22Rv1 (cell line): ENCODE measurements around the gene ADCY1.

Experiments
- H3K27ac ChIP-seq: fragments of 450-650 bp; 2 replicates; pipeline ENCODE4 v1.5.1; 2017
- ZFX ChIP-seq: fragments of 450-650 bp; IDR thresholded peaks from 2 replicates; pipeline ENCODE4 v1.6.1; 2017; ENCODE audit warnings: antibody characterized with exemption, borderline replicate concordance
- TF ChIP-seq, protein P1 (sequence below): fragments of 450-650 bp; IDR thresholded peaks from 2 replicates; pipeline ENCODE4 v1.5.1; 2017; ENCODE audit warnings: mild to moderate bottlenecking

Gene ADCY1

DNA sequence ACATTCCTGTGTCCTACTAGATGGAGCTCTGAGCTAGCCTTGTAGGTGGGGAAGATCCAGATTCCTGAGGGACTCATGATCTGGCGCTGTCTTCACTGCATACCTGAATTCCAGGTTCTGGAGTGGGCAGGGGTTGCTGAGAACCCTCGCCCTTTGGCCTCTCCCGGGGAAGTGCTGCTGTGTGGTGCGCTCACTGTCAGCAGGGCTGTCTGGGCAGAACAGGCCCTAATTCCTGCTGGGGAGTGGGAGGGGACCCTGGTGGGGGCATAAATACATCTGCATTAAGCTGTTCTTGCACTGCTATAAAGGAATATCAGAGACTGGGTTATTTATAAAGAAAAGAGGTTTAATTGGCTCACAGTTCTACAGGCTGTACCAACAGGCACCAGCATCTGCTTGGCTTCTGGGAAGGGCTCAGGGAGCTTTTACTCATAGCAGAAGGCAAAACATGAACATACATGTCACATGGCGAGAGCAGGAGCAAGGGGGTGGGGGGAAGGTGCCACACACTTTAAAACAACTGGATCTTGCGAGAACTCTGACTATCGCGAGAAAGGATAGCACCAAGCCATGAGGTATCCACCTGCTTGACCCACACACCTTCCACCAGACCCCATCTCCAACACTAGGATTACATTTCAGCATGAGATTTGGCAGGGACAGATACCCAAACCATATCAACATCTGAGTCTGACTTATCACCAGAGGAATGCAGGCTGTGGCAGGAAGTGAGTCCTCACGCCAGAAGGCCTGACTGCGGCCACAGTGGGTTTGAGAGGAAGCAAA is 115.0 kb downstream of the ADCY1 start:
- TF ChIP-seq ZFX, result no peak
- TF ChIP-seq, protein P1, sequence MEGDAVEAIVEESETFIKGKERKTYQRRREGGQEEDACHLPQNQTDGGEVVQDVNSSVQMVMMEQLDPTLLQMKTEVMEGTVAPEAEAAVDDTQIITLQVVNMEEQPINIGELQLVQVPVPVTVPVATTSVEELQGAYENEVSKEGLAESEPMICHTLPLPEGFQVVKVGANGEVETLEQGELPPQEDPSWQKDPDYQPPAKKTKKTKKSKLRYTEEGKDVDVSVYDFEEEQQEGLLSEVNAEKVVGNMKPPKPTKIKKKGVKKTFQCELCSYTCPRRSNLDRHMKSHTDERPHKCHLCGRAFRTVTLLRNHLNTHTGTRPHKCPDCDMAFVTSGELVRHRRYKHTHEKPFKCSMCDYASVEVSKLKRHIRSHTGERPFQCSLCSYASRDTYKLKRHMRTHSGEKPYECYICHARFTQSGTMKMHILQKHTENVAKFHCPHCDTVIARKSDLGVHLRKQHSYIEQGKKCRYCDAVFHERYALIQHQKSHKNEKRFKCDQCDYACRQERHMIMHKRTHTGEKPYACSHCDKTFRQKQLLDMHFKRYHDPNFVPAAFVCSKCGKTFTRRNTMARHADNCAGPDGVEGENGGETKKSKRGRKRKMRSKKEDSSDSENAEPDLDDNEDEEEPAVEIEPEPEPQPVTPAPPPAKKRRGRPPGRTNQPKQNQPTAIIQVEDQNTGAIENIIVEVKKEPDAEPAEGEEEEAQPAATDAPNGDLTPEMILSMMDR, result no peak
- no peak overlapping the region for H3K27ac ChIP-seq

DNA sequence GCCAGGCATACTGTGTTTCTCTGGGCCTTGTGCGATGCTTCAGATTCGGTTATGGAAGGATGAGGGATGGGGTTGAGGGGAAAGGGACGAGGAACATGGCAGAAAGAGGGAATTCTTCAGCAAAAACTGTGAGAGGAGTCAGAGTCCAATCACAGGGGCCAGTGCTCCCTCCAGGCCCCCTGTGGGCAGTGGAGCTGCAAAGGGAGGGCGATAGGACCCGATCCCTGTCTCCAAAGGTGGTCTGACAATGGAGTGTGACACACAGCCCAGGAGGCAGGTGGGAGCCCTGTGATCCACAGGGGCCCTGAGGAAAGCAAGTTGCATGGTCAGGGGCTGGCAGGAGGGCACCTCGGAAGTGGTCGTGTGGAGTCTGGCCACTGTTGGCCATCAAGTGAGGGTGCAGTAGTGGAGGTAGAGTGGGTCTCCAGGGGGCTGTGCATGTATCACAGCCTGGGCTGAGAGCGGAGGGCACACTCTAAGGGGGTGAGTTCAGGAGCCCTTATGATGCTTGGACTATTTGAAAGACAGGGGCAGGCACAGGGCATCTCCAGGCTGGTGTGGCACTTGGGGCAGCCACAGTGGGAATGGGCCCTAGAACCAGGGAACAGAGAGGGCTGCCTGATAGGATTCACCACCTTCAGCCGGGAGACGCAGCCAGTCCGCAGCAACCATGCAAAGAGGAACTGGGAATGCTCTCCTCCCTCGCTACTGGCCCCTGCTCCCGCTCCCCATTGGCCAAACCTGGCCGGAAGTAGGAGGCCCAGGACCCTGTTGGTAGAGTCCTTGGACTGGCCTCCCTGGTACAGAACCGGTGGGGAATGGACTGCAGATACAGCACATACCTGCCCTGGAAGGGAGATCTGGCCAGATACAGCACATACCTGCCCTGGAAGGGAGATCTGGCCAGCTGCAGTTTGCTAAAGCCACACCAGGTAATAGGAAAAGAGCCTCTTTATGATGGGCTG is 115.9 kb downstream of the ADCY1 start:
- peak overlapping the region; percentile 91 for H3K27ac ChIP-seq
- no peak for TF ChIP-seq ZFX
- TF ChIP-seq, protein P1, result no peak

DNA sequence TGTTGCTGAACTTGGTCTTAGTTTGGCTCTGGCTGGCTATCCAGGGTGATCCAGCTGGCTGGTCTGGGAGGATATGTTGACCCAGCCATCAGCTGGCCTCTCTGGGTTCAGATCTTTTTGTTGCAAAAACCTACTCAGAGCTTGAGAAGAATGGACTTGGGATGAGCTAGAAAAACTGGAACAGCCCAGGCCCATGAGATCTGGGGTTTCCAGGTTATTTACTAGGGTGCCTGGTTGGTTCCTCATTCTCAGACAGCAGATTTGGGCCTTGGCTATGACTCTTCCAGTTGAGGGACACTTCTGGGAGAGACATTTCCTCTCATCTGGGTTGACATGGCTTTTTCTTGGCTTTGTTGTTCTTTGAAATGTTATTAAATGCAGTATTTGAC is 116.6 kb downstream of the ADCY1 start:
- no peak for TF ChIP-seq ZFX
- TF ChIP-seq, protein P1, result no peak
- peak overlapping the region; percentile 91 for H3K27ac ChIP-seq

DNA sequence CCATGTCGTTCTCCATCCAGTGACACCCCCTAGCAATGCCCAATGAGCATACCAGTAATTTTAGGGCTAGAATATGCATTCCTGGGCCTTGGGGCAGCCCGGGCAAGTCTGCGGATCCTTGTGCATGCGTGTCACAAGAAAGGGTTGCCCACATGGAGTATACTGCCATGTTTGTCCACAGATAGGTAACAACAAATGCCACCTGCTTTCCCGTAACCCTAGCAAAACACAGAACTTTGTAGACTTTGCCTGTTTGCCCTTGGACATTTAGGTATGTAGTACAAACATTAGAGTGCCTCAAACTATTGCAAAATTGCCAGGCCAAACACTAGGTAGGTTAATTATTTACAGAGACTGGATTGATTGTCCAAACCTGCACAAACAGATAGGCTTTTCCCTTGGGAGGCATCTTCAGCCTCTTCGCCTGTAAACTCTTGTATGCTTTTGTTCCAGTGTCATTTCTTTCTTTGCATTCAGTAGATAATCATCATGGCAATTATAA is 117.0 kb downstream of the ADCY1 start:
- H3K27ac ChIP-seq, result peak overlapping the region; percentile 91
- TF ChIP-seq, protein P1, result no peak
- TF ChIP-seq ZFX, result no peak

DNA sequence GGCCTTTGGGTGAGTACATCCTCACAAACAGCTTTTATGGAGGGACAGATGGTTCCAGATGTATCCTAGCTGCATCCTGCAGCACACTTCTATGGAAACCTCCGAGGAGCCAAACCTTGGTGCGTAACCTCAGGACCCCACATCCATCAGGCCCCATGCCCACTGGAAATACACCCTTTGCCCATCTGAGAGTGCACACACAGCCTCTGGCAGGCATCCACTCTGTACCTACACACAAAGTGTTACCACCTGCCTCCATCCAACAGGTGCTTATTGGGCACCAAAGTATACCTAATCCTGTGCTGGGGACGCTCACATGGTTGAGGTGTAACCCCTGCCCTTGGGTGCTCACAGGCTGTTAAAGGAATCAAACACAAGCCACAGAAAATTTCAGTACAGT is 117.9 kb downstream of the ADCY1 start:
- H3K27ac ChIP-seq, result peak overlapping the region; percentile 91
- TF ChIP-seq, protein P1, result no peak
- no peak for TF ChIP-seq ZFX

DNA sequence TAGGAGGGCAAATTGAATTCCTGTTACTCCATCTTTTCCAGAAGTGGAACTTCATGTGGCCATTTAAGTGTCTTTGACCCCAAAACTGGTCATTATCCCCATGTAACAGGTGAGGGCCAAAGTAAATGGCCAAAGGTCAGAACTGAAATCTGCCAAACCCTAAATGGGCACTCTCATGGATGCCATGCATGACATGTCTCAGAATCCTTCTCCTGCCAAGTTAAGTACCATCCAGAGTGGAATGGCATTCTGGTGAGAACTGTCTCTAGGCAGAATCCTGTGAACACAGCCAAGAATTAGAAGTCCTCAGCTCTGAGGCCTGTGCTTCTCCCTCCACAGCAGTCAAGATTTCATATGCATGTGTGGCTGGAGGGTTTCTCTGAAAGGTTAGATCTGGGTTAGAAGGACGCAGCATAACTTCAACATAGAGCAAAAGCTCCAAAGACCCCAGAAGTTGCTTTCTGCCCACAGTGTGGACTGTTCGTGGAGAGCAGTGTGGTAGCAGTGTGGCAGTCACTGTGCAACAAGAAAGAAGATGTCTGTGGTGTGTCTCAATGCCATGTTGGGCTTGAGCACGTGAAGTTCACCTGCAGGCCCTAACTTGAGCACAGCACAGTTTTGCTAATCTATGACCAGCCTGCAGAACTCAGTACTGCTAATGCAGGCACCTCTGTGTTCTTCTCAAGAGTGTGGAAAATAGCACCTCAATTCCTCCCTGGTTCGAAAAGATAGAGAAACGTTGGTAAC is 121.3 kb downstream of the ADCY1 start:
- no peak overlapping the region for H3K27ac ChIP-seq
- TF ChIP-seq, protein P1, result no peak
- no peak for TF ChIP-seq ZFX
